ENCODE data around the gene PSTK.

- TF ChIP-seq CTCF (IDR thresholded peaks at IDR 0.05), result no peak
- TF ChIP-seq POLR2A (IDR thresholded peaks at IDR 0.05), result no peak
These were observed 33.5 kb downstream of the PSTK start for GRCh38 chr10:123013456-123014419.
